PC-9 (cell line): ENCODE data around the gene JPH4. TPM values are rescaled to one million over a fixed set of nuclear protein-coding genes. Genes with fewer than 3 reads are reported as not detected.
"Not testable (repeated sequence)": the region's sequence is repeated elsewhere in the genome, so short reads cannot be mapped to it uniquely, and the experiment has no call there.

Experiments used
- BruUV-seq: library from RNA; stranded (reverse); fragments of 400-500 nt; replicated peaks from 2 replicates; lab custom pipeline; 2021; lab: Mats Ljungman, UMichigan
- CTCF ChIA-PET: fragments of 300-600 bp; sonication (Branson Sonifier 250); formaldehyde crosslinking; loops from one replicate; lab custom pipeline; 2022; ENCODE audit warnings: antibody characterized with exemption; lab: Charles Lee
- POLR2A ChIA-PET: fragments of 300-600 bp; sonication (Branson Sonifier 250); formaldehyde crosslinking; loops from one replicate; lab custom pipeline; 2022; ENCODE audit warnings: antibody characterized with exemption; ENCODE audit not compliant: unreplicated experiment; lab: Charles Lee
- DNase-seq, 2 experiments: peaks; one replicate each; pipeline versions ENCODE4 v3.0.0 to v3.0.0-alpha.2; 2015 to 2022; ENCODE audit warnings: mixed read lengths in 1 of 2
- H2AFZ ChIP-seq: fragments of 200-600 bp; sonication (generic); 2 replicates; pipeline ENCODE4 v1.8.1; 2017; ENCODE audit warnings: antibody characterized with exemption
- H3F3A ChIP-seq: fragments of 200-600 bp; sonication (generic); 2 replicates; pipeline ENCODE4 v1.8.1; 2017; ENCODE audit warnings: antibody characterized with exemption, mild to moderate bottlenecking, low read depth; ENCODE audit not compliant: insufficient read depth
- H3K27ac ChIP-seq: fragments of 200-600 bp; sonication (generic); 2 replicates; pipeline ENCODE4 v1.6.1; 2016; ENCODE audit warnings: mixed run types
- H3K27me3 ChIP-seq: fragments of 200-600 bp; sonication (generic); 2 replicates; pipeline ENCODE4 v1.6.1; 2016; ENCODE audit warnings: low read depth, mixed run types; ENCODE audit not compliant: insufficient read depth
- H3K36me3 ChIP-seq: fragments of 200-600 bp; sonication (generic); 2 replicates; pipeline ENCODE4 v1.6.1; 2016; ENCODE audit warnings: low read depth, mixed run types
- H3K4me1 ChIP-seq: fragments of 200-600 bp; sonication (generic); replicated peaks from 2 replicates; pipeline ENCODE4 v1.6.1; 2016; ENCODE audit warnings: mixed run types; ENCODE audit not compliant: insufficient read depth
- H3K4me2 ChIP-seq: fragments of 200-600 bp; sonication (generic); 2 replicates; pipeline ENCODE4 v1.6.1; 2017; ENCODE audit warnings: mixed run types
- H3K4me3 ChIP-seq: fragments of 200-600 bp; sonication (generic); 2 replicates; pipeline ENCODE4 v1.6.1; 2016; ENCODE audit warnings: mixed run types
- H3K79me2 ChIP-seq: fragments of 200-600 bp; sonication (generic); 2 replicates; pipeline ENCODE4 v1.6.1; 2017; ENCODE audit warnings: low read depth, mixed run types
- H3K9me2 ChIP-seq: fragments of 200-600 bp; sonication (generic); 2 replicates; pipeline ENCODE4 v1.8.1; 2017; ENCODE audit warnings: mild to moderate bottlenecking; ENCODE audit not compliant: insufficient read depth
- H3K9me3 ChIP-seq: fragments of 200-600 bp; sonication (generic); 2 replicates; pipeline ENCODE4 v1.8.1; 2016; ENCODE audit warnings: low read depth; ENCODE audit not compliant: insufficient read depth
- H4K20me1 ChIP-seq: fragments of 200-600 bp; sonication (generic); 2 replicates; pipeline ENCODE4 v1.8.1; 2017; ENCODE audit not compliant: insufficient read depth
- CTCF ChIP-seq: fragments of 200-600 bp; sonication (generic); conservative IDR thresholded peaks from 2 replicates; pipeline ENCODE4 v1.6.1; 2017; ENCODE audit warnings: mixed run types, antibody characterized with exemption, mild to moderate bottlenecking, moderate library complexity
- EZH2 ChIP-seq: fragments of 200-600 bp; sonication (generic); IDR thresholded peaks from 2 replicates; pipeline ENCODE4 v1.8.0; 2017; ENCODE audit warnings: antibody characterized with exemption, low read depth
- intact Hi-C: fragments of 100-400 bp; cut with micrococcal nuclease; formaldehyde crosslinking; loops from one replicate; pipeline ENCODE4 v1.10.0; 2022; ENCODE audit not compliant: unreplicated experiment
- total RNA-seq: library from RNA; stranded (reverse); gene quantifications from 2 replicates; pipeline ENCODE4 v1.2.3, GENCODE V29; 2021

Gene JPH4
- total RNA-seq, 1 experiment from 2014 or later, result not detected

- DNase-seq, result no peak
- Histone ChIP-seq H3K9me2 (no peaks in the 10 kb centered on the region), H3F3A (no peaks in the 10 kb centered on the region), H2AFZ (no peak overlapping the region), H3K79me2 (no peaks in the 10 kb centered on the region), H4K20me1 (no peaks in the 10 kb centered on the region), H3K36me3 (no peaks in the 10 kb centered on the region), H3K4me1 (no peaks in the 10 kb centered on the region), H3K9me3 (no peaks in the 10 kb centered on the region), H3K4me3 (no peak overlapping the region), H3K27me3 (no peaks in the 10 kb centered on the region), H3K27ac (no peak overlapping the region), H3K4me2 (no peak overlapping the region)
- TF ChIP-seq EZH2, result no peak
- no peak for TF ChIP-seq CTCF
- POLR2A ChIA-PET, result no interaction called here
- intact Hi-C loops, result no loop called here
- CTCF ChIA-PET, result interaction anchor here (0.6 kb wide), 1 partner anchor 400 kb away, joined by 3 read pairs; no protein-coding TSS in a partner anchor
- BruUV-seq, result no TSS peak
Observed at GRCh38 chr14:23538785-23539184, 39.8 kb downstream of the JPH4 start.

- no peaks in the 10 kb centered on the region for H3K9me3 ChIP-seq
- DNase-seq, result no peak
- H3K79me2 ChIP-seq, result no peaks in the 10 kb centered on the region
- no peaks in the 10 kb centered on the region for H3K27me3 ChIP-seq
- ChIA-PET POLR2A (no interaction called here), CTCF (interaction anchor here (0.6 kb wide), 1 partner anchor 399 kb away, joined by 3 read pairs; no protein-coding TSS in a partner anchor)
- H3K4me2 ChIP-seq, result no peak overlapping the region
- H3F3A ChIP-seq, result no peaks in the 10 kb centered on the region
- no peak overlapping the region for H3K4me3 ChIP-seq
- H2AFZ ChIP-seq, result no peak overlapping the region
- no TSS peak for BruUV-seq
- no peaks in the 10 kb centered on the region for H3K9me2 ChIP-seq
- TF ChIP-seq CTCF (no peak), EZH2 (no peak)
- no peak overlapping the region for H3K27ac ChIP-seq
- no peaks in the 10 kb centered on the region for H3K4me1 ChIP-seq
- H4K20me1 ChIP-seq, result no peaks in the 10 kb centered on the region
- intact Hi-C loops, result no loop called here
- H3K36me3 ChIP-seq, result no peaks in the 10 kb centered on the region
Observed at GRCh38 chr14:23538050-23538718, 40.4 kb downstream of the JPH4 start.

- CTCF ChIA-PET, result no interaction called here
Observed at GRCh38 chr14:23537351-23538049, 41.1 kb downstream of the JPH4 start.

GRCh38 chr14:23536906-23537305 lies 41.7 kb downstream of the JPH4 start:
- H3K27me3 ChIP-seq, H4K20me1 ChIP-seq, H3K4me2 ChIP-seq, CTCF ChIA-PET, H3F3A ChIP-seq, H3K9me2 ChIP-seq, POLR2A ChIA-PET, intact Hi-C loops, H3K4me1 ChIP-seq, H3K27ac ChIP-seq, H3K4me3 ChIP-seq, BruUV-seq, H3K9me3 ChIP-seq, H2AFZ ChIP-seq, H3K36me3 ChIP-seq, DNase-seq, H3K79me2 ChIP-seq: not testable (repeated sequence)

More at GRCh38 chr14:23537351-23538049, 41.1 kb downstream of the JPH4 start:
- no peaks in the 10 kb centered on the region for H3K9me2 ChIP-seq
- H3K9me3 ChIP-seq, result no peaks in the 10 kb centered on the region
- no peak for DNase-seq
- no TSS peak for BruUV-seq
- TF ChIP-seq CTCF (no peak), EZH2 (no peak)
- no peaks in the 10 kb centered on the region for H4K20me1 ChIP-seq
- POLR2A ChIA-PET, result no interaction called here
- H3K4me3 ChIP-seq, result no peak overlapping the region
- H2AFZ ChIP-seq, result no peak overlapping the region
- H3K27me3 ChIP-seq, result no peaks in the 10 kb centered on the region
- no peaks in the 10 kb centered on the region for H3K79me2 ChIP-seq
- H3K36me3 ChIP-seq, result no peaks in the 10 kb centered on the region
- H3K27ac ChIP-seq, result no peak overlapping the region
- no peak overlapping the region for H3K4me2 ChIP-seq
- no peaks in the 10 kb centered on the region for H3F3A ChIP-seq
- H3K4me1 ChIP-seq, result no peaks in the 10 kb centered on the region
- intact Hi-C loops, result no loop called here
